Gastroesophageal sphincter (tissue), 3 donors: ENCODE data around the gene ARHGAP36.

ENCODE experiments used
- POLR2A ChIP-seq, 2 donors: fragments of 450-650 bp; IDR thresholded peaks; one replicate each; pipeline ENCODE4 v1.6.1; 2017; ENCODE audit warnings: antibody characterized with exemption in 2 of 2, mild to moderate bottlenecking in 2 of 2, moderate library complexity in 1 of 2
- TF ChIP-seq, protein P1 (sequence below), 4 experiments: fragments of 200-600 bp in 2 of 4; fragments of 450-650 bp in 2 of 4; sonication (generic) in 1 of 4; IDR thresholded peaks; one replicate each; pipeline ENCODE4 v1.5.1; 2017 to 2019; ENCODE audit warnings: antibody characterized with exemption in 4 of 4, mild to moderate bottlenecking in 2 of 4, moderate library complexity in 2 of 4

GRCh38 chrX:131034063-131034462 lies 24.1 kb upstream of the ARHGAP36 start:
- TF ChIP-seq, protein P1, sequence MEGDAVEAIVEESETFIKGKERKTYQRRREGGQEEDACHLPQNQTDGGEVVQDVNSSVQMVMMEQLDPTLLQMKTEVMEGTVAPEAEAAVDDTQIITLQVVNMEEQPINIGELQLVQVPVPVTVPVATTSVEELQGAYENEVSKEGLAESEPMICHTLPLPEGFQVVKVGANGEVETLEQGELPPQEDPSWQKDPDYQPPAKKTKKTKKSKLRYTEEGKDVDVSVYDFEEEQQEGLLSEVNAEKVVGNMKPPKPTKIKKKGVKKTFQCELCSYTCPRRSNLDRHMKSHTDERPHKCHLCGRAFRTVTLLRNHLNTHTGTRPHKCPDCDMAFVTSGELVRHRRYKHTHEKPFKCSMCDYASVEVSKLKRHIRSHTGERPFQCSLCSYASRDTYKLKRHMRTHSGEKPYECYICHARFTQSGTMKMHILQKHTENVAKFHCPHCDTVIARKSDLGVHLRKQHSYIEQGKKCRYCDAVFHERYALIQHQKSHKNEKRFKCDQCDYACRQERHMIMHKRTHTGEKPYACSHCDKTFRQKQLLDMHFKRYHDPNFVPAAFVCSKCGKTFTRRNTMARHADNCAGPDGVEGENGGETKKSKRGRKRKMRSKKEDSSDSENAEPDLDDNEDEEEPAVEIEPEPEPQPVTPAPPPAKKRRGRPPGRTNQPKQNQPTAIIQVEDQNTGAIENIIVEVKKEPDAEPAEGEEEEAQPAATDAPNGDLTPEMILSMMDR (IDR thresholded peaks at IDR 0.05), result no peak
- TF ChIP-seq POLR2A (IDR thresholded peaks at IDR 0.05), result no peak
